HS-5 (cell line): ENCODE results near the gene SDR42E2.
"Not testable (repeated sequence)": the region's sequence is repeated elsewhere in the genome, so short reads cannot be mapped to it uniquely, and the experiment has no call there.

ENCODE experiments used
- DNase-seq: peaks from one replicate; pipeline ENCODE4 v3.0.0-alpha.2; 2012; ENCODE audit warnings: low read depth

Gene SDR42E2

DNA sequence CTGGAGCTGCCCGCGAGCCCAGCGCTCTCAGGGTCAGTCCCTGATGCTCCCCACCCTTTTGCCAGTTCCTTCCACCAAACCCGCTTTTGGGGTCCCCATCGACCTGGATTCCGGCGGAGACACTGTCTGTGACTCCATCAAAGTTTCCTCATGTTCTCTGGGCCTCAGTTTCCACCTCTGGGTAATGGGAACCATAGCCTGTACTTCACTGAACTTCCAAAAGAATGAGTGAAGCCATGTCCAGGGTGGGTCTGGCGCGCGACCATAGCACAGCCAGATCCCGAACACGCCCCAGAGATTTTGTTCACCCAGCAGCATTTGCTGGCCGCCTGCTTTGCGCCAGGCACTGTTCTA is 327 bp downstream of the SDR42E2 start:
- DNase-seq: no peak

DNA sequence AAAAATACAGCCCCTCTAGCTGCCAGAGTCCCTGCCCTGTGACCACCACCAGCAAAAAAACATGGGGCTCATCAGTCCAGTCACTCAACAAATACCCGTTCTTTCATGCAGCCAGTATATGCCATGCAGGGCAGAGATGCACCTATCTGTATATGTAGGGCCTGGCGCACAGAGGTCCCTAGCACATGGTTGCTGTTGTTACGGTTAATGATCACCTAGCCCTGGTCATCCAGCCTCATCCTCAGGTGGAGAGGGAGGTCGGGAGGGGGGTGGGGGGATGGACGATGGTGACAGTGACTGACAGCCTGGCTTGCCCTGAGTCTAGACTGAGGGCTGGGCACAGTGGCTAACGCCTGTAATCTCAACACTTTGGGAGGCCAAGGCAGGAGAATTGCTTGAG is 1.5 kb downstream of the SDR42E2 start:
- no peak for DNase-seq

- no peak for DNase-seq
Measured at GRCh38 chr16:22164482-22164881, 2.2 kb downstream of the SDR42E2 start.

- no peak for DNase-seq
Measured at GRCh38 chr16:22165508-22166285, 3.4 kb downstream of the SDR42E2 start.

- no peak for DNase-seq
Measured at GRCh38 chr16:22171953-22172352, 9.6 kb downstream of the SDR42E2 start.

DNA sequence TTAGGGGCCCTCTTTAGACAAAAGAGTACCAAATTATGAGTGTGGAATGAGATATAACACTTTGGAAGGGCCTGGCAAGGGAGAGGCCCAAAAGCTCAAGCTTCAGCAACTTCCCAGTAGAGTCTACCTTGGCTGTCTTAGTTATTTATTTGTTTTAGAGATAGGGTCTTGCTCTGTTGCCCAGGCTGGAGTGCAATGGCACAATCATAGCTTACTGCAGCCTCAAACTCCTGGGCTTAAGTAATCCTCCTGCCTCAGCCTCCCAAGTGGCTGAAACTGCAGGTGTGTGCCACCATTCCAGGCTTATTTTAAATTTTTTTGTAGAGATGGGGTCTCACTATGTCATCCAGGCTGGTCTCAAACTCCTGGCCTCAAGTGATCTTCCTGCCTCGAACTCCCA is 10.3 kb downstream of the SDR42E2 start:
- DNase-seq: not testable (repeated sequence)

DNA sequence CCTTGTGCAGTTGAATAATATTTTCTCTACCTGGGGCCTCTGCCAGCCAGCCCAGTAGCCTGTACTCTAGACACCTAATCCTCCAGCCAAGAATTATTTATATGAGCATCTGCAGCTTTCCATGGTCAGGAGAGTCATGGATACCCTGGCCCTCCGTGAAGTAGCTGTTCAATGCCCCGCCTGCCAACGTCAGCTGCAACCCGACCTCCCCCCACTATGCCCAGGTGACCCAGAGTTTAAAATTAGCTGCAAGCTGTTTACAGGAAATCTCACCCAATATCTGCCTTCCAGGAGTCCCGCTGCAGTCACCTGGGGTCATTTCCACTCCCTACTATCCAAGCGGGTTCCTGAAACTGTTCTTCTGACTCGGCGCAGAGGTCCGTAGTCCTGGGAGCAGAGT is 12.3 kb downstream of the SDR42E2 start:
- no peak for DNase-seq

DNA sequence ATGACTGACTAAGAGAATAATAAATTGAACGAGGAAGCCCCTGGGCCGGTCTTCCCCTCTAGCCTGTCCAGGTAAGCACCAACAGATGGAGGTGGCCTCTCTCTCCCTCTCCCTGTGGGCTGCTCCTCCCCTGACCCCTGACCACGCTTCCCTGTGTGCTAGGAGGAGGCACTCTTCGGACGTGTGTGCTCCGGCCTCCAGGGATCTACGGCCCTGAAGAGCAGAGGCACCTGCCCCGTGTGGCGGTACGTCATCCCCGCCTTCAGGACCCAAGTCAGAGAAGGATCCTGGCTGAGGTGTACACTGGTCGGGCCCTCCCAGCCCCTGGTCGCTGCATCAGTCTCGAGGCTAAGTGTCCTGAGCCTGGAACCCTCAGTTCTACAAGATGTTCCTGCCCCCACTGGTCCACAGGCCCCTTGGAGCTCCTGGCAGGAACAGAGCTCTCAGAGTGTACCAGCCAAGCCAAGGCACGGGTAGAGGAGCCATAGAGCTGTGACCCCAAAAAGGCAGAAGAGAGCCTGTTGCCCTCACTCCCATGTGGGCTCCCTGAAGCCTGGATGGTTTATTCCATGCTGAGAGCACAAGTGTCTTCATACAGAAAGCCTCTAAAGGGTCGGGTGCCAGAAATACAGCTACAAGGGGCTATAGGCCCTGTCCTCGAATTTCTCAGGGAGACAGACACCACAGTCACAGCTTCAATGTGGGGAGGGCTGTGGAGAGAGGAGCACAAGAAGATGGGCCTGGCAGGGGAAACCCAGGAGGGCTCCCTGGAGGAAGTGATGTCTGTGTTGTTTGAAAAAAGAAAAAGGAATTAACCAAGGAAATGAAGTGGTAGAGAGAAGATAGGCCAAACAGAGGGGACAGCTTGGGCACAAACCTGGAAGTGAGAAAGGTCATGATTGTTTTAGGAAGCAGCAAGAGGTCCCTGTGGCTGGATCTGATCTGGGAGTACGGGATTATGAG is 15.9 kb downstream of the SDR42E2 start:
- DNase-seq: no peak

DNA sequence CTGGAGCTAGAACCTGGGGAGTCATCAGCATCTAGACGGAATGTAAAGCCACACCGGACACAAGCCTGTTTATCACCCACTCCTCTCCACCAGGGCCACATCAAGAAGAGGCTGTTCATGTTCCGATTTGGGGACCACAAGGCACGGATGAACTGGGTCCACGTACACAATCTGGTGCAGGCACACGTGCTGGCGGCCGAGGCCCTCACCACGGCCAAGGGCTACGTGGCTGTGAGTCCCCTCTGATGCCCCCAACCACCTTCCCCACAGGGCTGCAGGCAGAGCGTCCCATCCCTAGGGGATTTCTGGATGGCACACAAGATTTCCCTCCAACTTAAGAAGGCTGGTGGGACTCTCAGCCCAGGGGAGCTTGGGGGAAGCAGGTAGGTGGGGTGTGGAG is 19.1 kb downstream of the SDR42E2 start:
- no peak for DNase-seq

DNA sequence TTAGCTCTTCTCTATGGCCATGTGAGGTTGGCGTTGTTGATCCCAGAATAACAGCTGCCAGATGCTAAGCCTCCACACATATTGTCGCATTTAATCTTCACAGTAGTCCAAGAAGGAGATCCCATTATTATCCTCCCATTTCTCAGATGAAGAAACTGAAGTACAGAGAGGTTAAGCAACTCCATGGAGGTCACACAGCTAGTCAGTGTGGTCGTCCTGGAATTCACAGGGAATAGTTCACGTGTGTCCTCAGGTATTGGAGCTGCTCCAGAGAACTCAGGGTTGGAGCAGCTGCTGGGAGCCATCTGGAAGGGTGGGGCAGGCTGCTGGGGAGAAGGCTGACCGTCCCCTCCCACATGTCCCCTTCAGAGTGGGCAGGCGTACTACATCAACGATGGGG is 19.5 kb downstream of the SDR42E2 start:
- DNase-seq: no peak

GRCh38 chr16:22183335-22183734 is 21.0 kb downstream of the SDR42E2 start:
- no peak for DNase-seq

DNA sequence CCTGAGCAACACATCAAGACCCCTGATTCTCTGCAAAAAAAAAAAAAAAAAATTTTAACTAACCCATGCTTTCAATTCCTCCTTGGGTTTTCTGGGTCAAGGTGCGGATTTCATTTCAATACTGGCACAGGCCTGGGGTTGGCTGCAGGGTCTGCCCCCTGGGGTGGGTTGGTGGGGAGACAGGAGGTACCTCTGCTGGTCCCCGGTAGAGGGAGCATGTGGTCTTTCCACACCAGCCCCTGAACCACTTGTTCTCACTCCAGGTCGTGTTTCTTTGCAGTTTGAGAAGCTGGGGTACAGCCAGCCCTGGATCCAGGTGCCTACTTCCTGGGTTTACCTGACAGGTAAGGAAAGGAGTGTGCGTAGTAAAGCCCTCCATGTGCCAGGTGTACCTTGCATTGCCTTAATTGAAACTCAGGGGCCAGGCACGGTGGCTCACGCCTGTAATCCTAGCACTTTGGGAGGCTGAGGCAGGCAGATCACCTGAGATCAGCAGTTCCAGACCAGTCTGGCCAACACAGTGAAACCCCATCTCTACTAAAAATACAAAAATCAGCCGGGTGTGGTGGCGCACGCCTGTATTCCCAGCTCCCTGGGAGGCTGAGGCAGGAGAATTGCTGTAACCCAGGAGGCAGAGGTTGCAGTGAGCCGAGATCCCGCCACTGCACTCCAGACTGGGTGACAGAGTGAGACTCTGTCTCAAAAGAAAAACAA is 21.8 kb downstream of the SDR42E2 start:
- no peak for DNase-seq

DNA sequence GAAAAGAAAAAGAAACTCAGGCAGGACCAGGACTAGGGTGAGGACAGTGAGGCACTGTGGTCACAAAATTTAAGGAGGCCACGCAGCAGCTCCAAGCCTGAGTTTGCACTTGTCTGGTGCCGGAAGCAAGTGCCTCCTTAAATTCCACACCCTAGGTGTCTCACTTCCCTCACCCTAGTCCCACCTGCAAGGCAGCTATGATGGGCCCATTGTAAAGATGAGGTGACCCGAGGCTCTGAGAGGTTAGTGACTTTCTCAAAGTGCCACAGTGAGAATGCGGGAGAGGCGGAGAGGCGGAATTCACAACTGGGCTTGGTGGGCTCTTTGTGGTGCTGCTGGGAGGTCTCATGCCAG is 22.3 kb downstream of the SDR42E2 start:
- no peak for DNase-seq

- DNase-seq: no peak
Measured at GRCh38 chr16:22186517-22186916, 24.2 kb downstream of the SDR42E2 start.

GRCh38 chr16:22188267-22188594 is 25.9 kb downstream of the SDR42E2 start:
- DNase-seq: no peak

DNA sequence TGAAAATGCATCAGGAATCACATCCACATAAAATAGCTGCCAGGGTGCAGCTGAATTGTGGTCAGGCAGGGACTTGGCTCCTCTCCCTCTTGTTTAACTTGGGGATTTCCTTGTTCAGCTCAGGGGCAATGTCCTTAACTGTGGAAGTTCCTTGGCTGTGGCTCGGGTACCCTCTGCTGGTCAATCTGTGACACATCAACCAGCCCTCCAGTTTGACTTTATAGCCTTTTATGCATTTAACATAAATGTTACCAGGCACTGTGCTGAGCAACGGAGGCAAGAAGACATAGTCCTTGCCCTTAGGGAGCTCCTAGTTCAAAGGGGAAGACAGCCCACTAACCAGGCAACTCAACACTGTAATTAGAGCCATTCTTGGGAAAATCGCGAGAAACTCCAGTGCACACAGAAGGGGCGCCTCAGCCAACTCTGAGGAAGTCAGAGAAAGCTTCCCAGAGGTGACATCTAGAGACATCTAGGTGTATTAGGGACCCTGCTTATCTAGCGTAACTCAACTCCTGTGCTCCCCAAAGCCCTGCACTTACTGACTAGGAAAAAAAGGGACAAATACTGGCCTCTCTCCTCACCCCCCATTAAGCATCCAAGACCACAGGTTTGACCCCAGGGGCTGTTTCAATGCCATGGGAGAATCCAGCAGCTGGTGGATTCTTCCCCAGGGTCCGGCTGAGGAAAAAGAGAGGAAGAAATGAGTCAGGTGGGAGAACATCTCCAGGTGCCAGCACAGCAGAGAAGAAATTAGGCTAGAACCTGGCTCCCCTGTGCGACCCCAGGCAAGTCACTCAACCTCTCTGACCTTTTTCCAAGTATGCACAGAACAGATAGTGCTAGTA is 26.5 kb downstream of the SDR42E2 start:
- peak; percentile 64 for DNase-seq

DNA sequence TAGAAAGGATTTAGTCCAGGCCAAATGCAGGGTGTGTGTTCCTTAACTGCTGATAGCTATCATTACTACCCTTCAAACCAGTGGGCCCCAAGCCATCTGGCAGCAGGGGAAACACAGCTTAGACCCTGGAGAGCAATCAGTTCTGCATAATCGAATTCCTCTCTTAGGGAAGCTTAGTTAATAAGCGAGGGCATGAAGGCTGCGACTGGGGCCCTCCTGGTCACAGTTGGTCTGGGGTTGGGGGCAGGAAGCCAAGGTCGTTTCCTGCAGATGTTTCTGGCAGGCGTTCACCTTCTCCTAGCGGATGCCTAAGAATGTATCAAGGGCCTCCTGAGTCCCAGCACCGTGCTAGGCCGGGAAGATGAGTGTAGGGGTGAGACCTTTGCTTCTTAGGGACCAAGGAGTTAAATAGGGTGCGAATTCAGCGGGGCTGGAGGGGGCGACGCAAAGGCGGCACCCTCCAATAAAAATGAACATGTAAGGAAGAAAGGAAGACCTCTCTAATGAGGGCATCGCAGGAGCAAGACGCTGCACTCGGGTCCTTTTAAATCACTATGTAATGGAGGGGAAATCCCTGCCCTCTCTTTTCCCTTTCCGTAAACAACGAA is 27.3 kb downstream of the SDR42E2 start:
- DNase-seq: no peak

GRCh38 chr16:22190081-22190775 is 27.9 kb downstream of the SDR42E2 start:
- no peak for DNase-seq

- peak; percentile 96 for DNase-seq
Measured at GRCh38 chr16:22190776-22191531, 28.6 kb downstream of the SDR42E2 start.
